Activated CD4-positive, alpha-beta T cell treated with anti-CD3 and anti-CD28 coated beads for 36 hours (primary cell): ENCODE measurements around the gene RAI1. TPM values are rescaled to one million over a fixed set of nuclear protein-coding genes. Genes with fewer than 3 reads are reported as not detected.

Source experiments
- ATAC-seq: fragments of 200-7000 bp; cut with Tn5 transposase; one replicate; pipeline ENCODE4 v1.10.0; 2021; ENCODE audit warnings: mild to moderate bottlenecking, moderate library complexity
- CTCF ChIA-PET: fragments of 350-600 bp; sonication (Branson Sonifier 250); formaldehyde crosslinking; loops from one replicate; lab custom pipeline; 2021; ENCODE audit warnings: antibody characterized with exemption; lab: Charles Lee
- POLR2A ChIA-PET: fragments of 350-600 bp; sonication (Branson Sonifier 250); formaldehyde crosslinking; loops from one replicate; lab custom pipeline; 2021; ENCODE audit warnings: antibody characterized with exemption, inconsistent platforms; lab: Charles Lee
- DNase-seq: peaks from one replicate; pipeline ENCODE4 v3.0.0-alpha.2; 2020
- H3K27ac Mint-ChIP-seq: one replicate; pipeline ENCODE4 v1.8.0; 2021; ENCODE audit warnings: mixed read lengths
- H3K27me3 Mint-ChIP-seq: one replicate; pipeline ENCODE4 v1.8.0; 2021; ENCODE audit warnings: mixed read lengths
- H3K36me3 Mint-ChIP-seq: one replicate; pipeline ENCODE4 v1.8.0; 2021; ENCODE audit warnings: low read depth, mixed read lengths
- H3K4me1 Mint-ChIP-seq: one replicate; pipeline ENCODE4 v1.8.0; 2021; ENCODE audit warnings: mixed read lengths
- H3K4me3 Mint-ChIP-seq: one replicate; pipeline ENCODE4 v1.8.0; 2021; ENCODE audit warnings: mild to moderate bottlenecking, moderate library complexity, mixed read lengths
- H3K9me3 Mint-ChIP-seq: one replicate; pipeline ENCODE4 v1.8.0; 2021; ENCODE audit warnings: low read depth, mixed read lengths
- intact Hi-C, 2 experiments: fragments of 100-400 bp; cut with DNase I in 1 of 2; cut with micrococcal nuclease in 1 of 2; formaldehyde crosslinking; loops; one replicate each; pipeline versions ENCODE4 v1.14.2 to v1.15.1; 2022 to 2024; cut with DNase I, micrococcal nuclease
- total RNA-seq, 2 experiments: library from RNA; stranded (reverse); gene quantifications; one replicate each; pipeline ENCODE4 v1.2.3, GENCODE V29; 2021

RAI1 gene
- total RNA-seq, 2 experiments from 2014 or later: 13.6 to 16.4 TPM

DNA sequence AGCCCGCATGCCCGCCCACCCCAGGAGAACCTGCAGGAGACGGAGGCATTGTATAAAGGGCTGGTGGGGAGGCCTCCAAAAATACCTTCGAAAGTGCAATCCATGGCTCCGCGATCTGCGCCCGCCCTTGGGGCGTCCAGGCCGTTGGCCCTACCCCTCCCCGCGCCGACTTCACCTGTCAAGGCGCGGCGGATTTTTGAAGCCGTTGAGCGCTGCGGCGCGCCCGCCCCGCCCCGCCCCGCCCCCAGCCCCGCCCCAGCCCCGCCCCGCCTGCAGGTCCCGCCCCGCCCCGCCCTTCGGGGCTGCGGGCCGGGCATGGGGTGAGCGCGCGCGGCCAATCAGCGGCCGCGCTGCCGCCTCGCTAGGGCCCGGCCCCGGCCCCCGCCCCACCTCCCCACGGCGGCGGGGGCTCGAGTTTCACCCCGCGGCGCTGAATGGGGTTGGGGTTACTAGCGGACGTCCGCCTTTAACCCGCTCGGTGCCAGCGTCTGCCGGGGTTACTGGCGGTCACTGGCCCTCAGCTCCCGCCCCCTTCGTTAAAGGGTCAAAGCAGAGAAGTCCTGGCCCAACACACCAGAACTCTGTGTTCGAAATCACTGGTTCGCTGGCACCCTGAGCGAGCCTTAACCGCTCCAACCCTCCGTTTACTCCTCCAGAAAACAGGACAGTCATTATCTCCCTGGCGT, 142.3 kb downstream of the RAI1 start:
- Mint-ChIP-seq H3K9me3 (no peaks in the 10 kb centered on the region), H3K27ac (peak overlapping the region; percentile 96), H3K4me1 (peaks cover 92% of the 10 kb centered on the region), H3K4me3 (peak overlapping the region; percentile 72), H3K36me3 (peaks cover 38% of the 10 kb centered on the region), H3K27me3 (no peaks in the 10 kb centered on the region)
- DNase-seq (peak; percentile 90), ATAC-seq (peak; percentile 80)
- ChIA-PET CTCF (interaction anchor here (1.0 to 1.7 kb wide), 3 partner anchors 10 to 145 kb away, joined by 3 to 6 read pairs (median 5); no protein-coding TSS in a partner anchor), POLR2A (interaction anchor here (1.0 to 2.9 kb wide), 3 partner anchors 10 to 26 kb away, joined by 4 to 9 read pairs (median 6); partner anchors contain the start of gene SREBF1)
- intact Hi-C loops: loop anchor here (1.0 to 5.0 kb wide), 8 partner anchors 13 to 359 kb away; partner anchors contain the start of genes SREBF1 (in 2 of the 2), ALKBH5 (in 1 of the 2), DRC3 (in 1 of the 2) and TOM1L2 (in 1 of the 2)

DNA sequence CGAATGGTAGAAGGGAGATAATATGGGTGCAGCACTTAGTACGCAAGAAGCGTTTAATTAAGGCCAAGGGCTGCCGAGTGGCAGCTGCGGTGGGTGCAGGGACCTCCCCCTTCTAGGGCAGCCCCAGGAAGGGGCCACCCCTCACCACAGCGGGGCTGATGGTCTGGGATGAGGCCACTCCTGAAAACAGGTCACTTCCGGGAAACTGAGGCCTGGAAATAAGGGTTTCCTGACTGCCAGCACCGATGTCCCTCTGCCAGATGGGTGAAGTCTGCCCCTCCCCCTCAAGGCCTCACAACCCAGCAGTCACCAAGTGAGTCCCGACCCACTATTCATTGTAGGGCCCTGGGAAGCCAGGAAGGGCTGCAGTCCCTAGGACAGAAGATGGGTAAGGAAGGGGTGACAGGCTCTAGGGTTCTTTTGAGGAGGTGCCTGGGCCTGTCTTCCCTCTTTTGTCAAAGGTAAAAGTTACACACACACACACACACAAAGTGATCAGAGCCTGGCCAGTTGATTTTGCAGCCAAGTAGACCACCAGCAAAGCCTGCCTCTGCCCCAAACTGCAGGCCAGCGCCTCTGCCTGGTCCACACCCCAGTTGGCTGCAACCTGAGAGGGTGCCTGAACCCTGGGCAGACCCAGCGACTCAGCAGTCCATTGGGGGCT, 143.0 kb downstream of the RAI1 start:
- peak; percentile 53 for ATAC-seq
- Mint-ChIP-seq H3K36me3 (peaks cover 32% of the 10 kb centered on the region), H3K9me3 (no peaks in the 10 kb centered on the region), H3K4me1 (peaks cover 88% of the 10 kb centered on the region), H3K4me3 (peak overlapping the region; percentile 72), H3K27me3 (no peaks in the 10 kb centered on the region), H3K27ac (peak overlapping the region; percentile 96)
- intact Hi-C loops: loop anchor here (1.0 to 5.0 kb wide), 3 partner anchors 12 to 358 kb away; partner anchors contain the start of genes ALKBH5 (in 1 of the 2) and SREBF1 (in 1 of the 2)
- POLR2A ChIA-PET: interaction anchor here (1.0 to 2.9 kb wide), 4 partner anchors 10 to 26 kb away, joined by 4 to 14 read pairs (median 8); partner anchors contain the start of gene SREBF1
- CTCF ChIA-PET: interaction anchor here (1.0 to 1.7 kb wide), 3 partner anchors 9 to 145 kb away, joined by 3 to 6 read pairs (median 5); no protein-coding TSS in a partner anchor
- peak; percentile 66 for DNase-seq

DNA sequence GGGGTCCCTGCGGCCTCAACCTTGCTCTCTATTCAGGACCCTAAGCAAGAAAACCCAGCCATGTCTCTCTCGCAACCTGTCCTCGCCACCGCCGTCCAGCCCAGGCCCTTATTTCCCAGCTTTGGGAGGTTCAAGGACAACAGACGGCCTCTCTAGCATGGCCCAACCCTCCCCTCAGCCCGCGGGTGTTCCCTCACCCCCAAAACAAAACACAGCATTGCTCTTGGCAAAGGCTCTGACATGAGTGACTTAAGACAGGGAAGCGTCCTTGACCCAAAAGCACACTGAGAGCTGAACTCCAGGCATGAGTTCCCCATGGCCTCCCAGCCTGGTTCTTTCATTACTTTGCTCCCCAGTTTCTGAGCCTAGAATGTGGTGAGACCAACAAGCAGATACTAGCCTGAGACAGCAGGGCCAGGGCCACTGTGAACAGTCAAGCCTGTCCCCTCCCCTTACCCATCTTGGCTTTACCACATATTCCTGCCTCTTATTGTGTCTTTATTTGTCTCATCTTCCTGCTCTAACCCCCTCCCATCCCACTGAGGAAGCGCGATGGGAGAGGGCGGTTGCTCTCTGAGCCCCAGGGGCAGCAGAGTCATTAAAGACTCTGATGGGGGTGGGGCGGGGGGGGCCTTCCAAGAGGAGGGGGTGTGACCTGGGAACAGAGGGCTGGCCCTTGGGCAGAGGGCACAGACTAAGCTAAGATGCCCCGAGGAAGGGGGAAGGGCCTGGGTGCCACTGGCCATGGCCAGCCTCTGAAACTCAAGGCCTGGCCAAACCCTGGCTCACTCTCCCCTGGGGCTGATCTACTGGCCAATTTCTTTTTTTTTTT, 143.7 kb downstream of the RAI1 start:
- peak overlapping the region; percentile 96 for H3K27ac Mint-ChIP-seq
- H3K36me3 Mint-ChIP-seq: peaks cover 26% of the 10 kb centered on the region
- ATAC-seq: no peak
- peaks cover 83% of the 10 kb centered on the region for H3K4me1 Mint-ChIP-seq
- intact Hi-C loops: loop anchor here (1.0 to 5.0 kb wide), 3 partner anchors 11 to 357 kb away; partner anchors contain the start of genes ALKBH5 (in 1 of the 2) and SREBF1 (in 1 of the 2)
- CTCF ChIA-PET: interaction anchor here (0.7 to 1.7 kb wide), 4 partner anchors 8 to 146 kb away, joined by 3 to 6 read pairs (median 4); no protein-coding TSS in a partner anchor
- POLR2A ChIA-PET: interaction anchor here (1.9 to 2.9 kb wide), 2 partner anchors 9 to 11 kb away, joined by 9 to 14 read pairs; partner anchors contain the start of gene SREBF1
- no peaks in the 10 kb centered on the region for H3K27me3 Mint-ChIP-seq
- peak overlapping the region; percentile 72 for H3K4me3 Mint-ChIP-seq
- DNase-seq: no peak
- no peaks in the 10 kb centered on the region for H3K9me3 Mint-ChIP-seq

DNA sequence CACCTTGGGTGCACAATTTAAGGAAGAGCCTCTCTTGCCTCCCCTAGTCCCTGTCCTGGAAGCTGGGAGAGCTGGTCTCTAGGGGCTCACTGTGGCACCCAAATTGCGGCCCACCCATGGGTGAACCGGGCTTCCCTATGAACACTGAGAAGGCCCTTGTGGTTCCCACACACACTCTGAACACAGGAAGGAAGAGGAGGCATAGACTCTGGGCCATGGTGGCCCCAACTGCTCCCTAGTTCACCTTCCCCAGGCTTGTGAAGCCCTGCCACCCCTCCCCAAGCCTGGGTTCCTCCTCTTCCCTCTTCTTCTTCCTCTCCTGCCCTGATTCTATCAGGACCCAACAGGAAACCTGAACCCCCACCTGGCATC, 145.1 kb downstream of the RAI1 start:
- intact Hi-C loops: no loop called here
- DNase-seq (no peak), ATAC-seq (no peak)
- peaks cover 74% of the 10 kb centered on the region for H3K4me1 Mint-ChIP-seq
- POLR2A ChIA-PET: interaction anchor here (0.6 to 1.9 kb wide), 4 partner anchors 10 to 358 kb away, joined by 4 to 14 read pairs (median 5); partner anchors contain the start of genes ALKBH5 and SREBF1
- H3K27me3 Mint-ChIP-seq: no peaks in the 10 kb centered on the region
- no peaks in the 10 kb centered on the region for H3K9me3 Mint-ChIP-seq
- CTCF ChIA-PET: interaction anchor here (0.7 to 0.8 kb wide), 2 partner anchors 33 to 107 kb away, joined by 3 to 5 read pairs; no protein-coding TSS in a partner anchor
- peaks cover 19% of the 10 kb centered on the region for H3K36me3 Mint-ChIP-seq
- H3K27ac Mint-ChIP-seq: peak overlapping the region; percentile 75
- peak overlapping the region; percentile 28 for H3K4me3 Mint-ChIP-seq

DNA sequence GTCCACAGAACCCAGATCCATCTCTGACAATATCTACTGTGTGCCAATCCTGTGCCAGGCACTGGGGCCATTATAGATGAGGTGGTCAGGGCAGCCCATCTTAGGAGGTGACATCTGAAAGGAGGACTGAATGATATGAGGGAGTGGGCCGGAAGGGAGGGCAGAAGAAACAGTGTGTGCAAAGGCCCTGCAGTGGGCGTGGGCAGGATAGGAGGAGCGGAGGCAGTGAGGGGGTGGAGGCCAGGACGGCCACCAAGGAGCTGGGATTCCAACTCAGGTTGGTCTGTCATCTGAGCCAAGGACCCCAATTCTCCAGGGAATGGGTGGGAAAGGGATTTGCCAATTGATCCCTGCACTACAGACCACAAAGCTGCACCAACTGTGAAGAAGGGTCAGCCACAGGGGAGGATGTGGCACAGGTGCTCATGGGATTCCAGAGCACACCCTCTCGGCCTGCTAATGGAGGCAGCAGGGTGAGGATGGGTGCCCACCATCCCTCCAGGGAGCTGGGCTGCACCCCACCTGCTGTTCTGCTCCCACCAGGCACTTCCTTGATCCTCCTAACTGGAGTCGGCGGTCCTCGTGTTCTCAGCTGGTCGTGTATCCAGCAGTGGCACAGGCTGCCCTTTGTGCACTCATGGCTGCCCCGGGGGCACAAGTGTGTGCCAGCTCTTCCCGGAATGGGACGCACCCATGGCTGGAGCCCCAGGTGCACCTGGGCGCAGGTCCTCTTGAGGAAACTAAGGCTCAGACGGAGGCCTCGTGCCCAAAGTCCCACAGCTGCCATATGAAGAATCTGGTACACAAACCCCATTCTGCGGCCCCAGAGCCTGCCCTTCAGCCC, 145.9 kb downstream of the RAI1 start:
- no peaks in the 10 kb centered on the region for H3K27me3 Mint-ChIP-seq
- H3K27ac Mint-ChIP-seq: peak overlapping the region; percentile 75
- ATAC-seq (no peak), DNase-seq (no peak)
- H3K9me3 Mint-ChIP-seq: no peaks in the 10 kb centered on the region
- ChIA-PET POLR2A (interaction anchor here (0.8 to 1.1 kb wide), 2 partner anchors 9 to 14 kb away, joined by 4 to 5 read pairs; partner anchors contain the start of gene SREBF1), CTCF (interaction anchor here (0.6 to 2.2 kb wide), 4 partner anchors 13 to 158 kb away, joined by 3 to 10 read pairs (median 4); no protein-coding TSS in a partner anchor)
- no peak overlapping the region for H3K4me3 Mint-ChIP-seq
- peaks cover 74% of the 10 kb centered on the region for H3K4me1 Mint-ChIP-seq
- intact Hi-C loops: no loop called here
- peaks cover 20% of the 10 kb centered on the region for H3K36me3 Mint-ChIP-seq

DNA sequence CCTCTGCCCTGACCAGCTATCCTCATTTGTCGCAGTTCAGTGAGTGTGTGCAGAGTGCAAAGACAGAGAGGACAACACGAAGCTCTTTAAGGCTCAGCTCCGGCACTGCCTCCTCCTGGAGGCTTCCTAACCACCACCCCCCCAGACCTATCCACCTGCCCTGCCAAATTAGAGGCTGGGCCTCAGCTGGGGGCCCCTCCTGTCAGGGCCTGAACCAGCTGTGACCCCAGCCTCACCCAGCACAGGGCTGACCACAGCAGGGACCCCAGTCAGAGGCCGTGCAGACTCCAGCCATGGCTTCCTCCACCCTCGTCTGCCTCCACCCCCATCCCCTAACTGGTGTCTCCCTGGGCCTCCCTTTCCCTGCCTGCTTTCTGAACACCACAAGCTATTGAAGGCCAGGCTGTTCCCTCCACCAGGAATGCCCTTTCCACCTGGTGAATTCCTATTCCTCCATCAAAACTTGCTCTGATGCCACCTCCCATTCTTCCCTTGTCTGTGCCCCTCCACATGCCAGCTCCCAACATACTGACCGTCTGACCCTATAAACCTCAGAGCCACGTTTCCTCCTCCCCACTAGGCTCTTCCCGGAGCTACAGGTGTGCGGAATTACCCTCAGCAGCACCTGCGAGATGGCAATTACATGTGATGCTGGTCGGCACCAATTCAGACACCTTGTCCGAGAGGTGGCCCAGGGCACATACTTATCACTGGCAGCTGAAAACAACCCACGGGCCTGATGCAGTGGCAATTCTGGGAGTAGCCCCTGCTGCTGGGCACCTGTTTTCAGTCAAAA, 146.8 kb downstream of the RAI1 start:
- ATAC-seq (no peak), DNase-seq (no peak)
- no peaks in the 10 kb centered on the region for H3K9me3 Mint-ChIP-seq
- no peak overlapping the region for H3K4me3 Mint-ChIP-seq
- ChIA-PET CTCF (interaction anchor here (0.7 to 2.2 kb wide), 3 partner anchors 16 to 178 kb away, joined by 4 to 10 read pairs (median 4); no protein-coding TSS in a partner anchor), POLR2A (interaction anchor here (0.8 to 1.1 kb wide), 2 partner anchors 8 to 14 kb away, joined by 4 to 5 read pairs; partner anchors contain the start of gene SREBF1)
- intact Hi-C loops: no loop called here
- H3K4me1 Mint-ChIP-seq: peaks cover 69% of the 10 kb centered on the region
- H3K27me3 Mint-ChIP-seq: no peaks in the 10 kb centered on the region
- no peak overlapping the region for H3K27ac Mint-ChIP-seq
- H3K36me3 Mint-ChIP-seq: peaks cover 16% of the 10 kb centered on the region

DNA sequence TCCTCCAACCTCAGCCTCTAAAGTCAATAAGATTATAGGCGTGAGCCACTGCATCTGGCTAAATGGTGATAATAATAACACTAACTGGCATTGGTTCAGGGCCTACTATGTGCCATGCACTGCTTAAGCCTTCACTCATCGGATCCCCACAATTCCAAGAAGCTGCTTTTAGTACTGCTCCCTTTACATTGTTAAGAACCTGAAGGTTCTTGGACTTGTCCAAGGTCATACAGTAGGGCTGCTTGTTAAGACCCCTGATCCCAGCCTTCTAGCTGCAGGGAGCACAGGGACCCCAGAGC, 149.0 kb downstream of the RAI1 start:
- H3K9me3 Mint-ChIP-seq: no peaks in the 10 kb centered on the region
- DNase-seq (no peak), ATAC-seq (no peak)
- H3K4me3 Mint-ChIP-seq: no peak overlapping the region
- CTCF ChIA-PET: interaction anchor here (1.0 to 1.5 kb wide), 4 partner anchors 11 to 89 kb away, joined by 3 read pairs; no protein-coding TSS in a partner anchor
- H3K27me3 Mint-ChIP-seq: no peaks in the 10 kb centered on the region
- H3K36me3 Mint-ChIP-seq: peaks cover 36% of the 10 kb centered on the region
- H3K27ac Mint-ChIP-seq: no peak overlapping the region
- POLR2A ChIA-PET: no interaction called here
- peaks cover 70% of the 10 kb centered on the region for H3K4me1 Mint-ChIP-seq
- intact Hi-C loops: no loop called here

DNA sequence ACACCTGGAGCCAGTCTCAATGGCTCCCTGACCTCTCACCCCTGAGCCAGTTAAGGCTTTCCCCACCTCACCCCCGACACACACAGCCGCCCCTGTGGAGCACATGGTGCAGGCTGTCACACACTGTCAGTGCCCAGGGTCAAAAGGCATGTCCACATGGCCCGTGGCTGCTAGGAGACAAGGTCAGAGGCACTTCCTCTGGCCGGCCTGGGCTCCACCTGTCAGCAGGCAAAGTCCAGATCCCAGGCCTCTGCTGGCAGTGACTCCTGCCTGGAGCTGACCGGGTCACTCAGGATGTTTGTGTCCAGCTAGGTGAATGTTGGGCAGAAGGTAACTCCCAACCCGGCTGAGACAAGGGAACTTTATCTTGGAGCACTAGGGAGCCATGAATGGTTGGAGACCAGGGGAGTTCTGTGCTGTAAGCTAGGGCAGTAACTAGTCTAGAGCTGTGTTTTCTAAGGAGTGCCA, 149.5 kb downstream of the RAI1 start:
- ChIA-PET CTCF (interaction anchor here (0.7 to 1.5 kb wide), 4 partner anchors 18 to 1445 kb away, joined by 3 read pairs; no protein-coding TSS in a partner anchor), POLR2A (no interaction called here)
- Mint-ChIP-seq H3K27me3 (no peaks in the 10 kb centered on the region), H3K4me3 (no peak overlapping the region), H3K27ac (no peak overlapping the region), H3K9me3 (no peaks in the 10 kb centered on the region), H3K4me1 (peaks cover 69% of the 10 kb centered on the region), H3K36me3 (peaks cover 40% of the 10 kb centered on the region)
- ATAC-seq (no peak), DNase-seq (no peak)
- intact Hi-C loops: no loop called here
